IPS-18c (cell line): ENCODE measurements around the gene ZNF428.

Experiments used
- H3K4me3 ChIP-seq: 2 replicates; pipeline ENCODE4 v1.7.0; 2013; ENCODE audit warnings: low read depth, mild to moderate bottlenecking, low read length, moderate library complexity; ENCODE audit not compliant: insufficient read depth
- H3K9me3 ChIP-seq: one replicate; pipeline ENCODE4 v1.6.1; 2013; ENCODE audit warnings: mild to moderate bottlenecking, low read length, moderate library complexity; ENCODE audit not compliant: control insufficient read depth, insufficient read depth

The ZNF428 gene

DNA sequence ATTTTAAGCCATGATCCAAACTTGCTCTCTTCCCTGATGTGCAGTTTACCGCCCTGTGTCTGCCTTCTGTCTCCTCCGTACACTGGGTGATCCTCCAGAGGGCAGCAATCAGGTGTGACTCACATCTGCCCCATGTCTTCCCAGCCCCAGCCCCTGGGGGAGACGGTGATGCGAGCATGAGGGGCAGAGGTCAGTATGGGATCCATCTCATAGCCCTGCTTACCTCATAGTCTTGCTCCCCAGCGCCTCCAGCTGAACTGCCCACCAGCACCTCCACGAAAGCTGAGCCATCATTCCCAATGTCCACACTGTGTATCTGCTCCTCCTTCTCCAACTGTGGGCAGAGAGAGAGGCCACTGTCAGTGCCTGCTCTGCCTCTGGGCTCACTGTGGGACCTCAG lies 58.7 kb downstream of the ZNF428 start:
- no peak overlapping the region for H3K4me3 ChIP-seq
- H3K9me3 ChIP-seq = peaks cover 2% of the 10 kb centered on the region
